OCI-LY1 (cell line): ENCODE data around the gene CTRL.
"Not testable (repeated sequence)": the region's sequence is repeated elsewhere in the genome, so short reads cannot be mapped to it uniquely, and the experiment has no call there.

Experiments
- CTCF ChIP-seq: fragments of 200-600 bp; sonication (generic), shearing (Covaris generic); IDR thresholded peaks from 2 replicates; pipeline ENCODE4 v1.5.1; 2017; ENCODE audit warnings: mild to moderate bottlenecking, antibody characterized with exemption, low read length, moderate library complexity, mixed read lengths
- EZH2 ChIP-seq: fragments of 200-600 bp; sonication (generic), shearing (Covaris generic); IDR thresholded peaks from 2 replicates; pipeline ENCODE4 v1.8.0; 2017; ENCODE audit warnings: borderline replicate concordance, mixed run types, mild to moderate bottlenecking, antibody characterized with exemption, low read length, moderate library complexity, mixed read lengths

DNA sequence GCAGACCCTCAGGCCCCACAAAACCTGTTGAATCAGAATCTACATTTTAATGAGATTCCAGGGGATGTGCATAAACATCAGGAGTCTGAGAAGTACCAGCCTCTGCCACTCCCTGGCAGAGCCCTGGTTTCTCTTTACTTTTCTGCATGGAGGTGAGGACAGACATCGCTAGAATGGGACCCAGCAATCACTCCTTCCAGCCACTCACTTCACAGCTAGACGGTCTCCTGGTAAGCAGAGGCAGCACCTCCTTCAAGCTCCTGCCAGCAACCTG lies 16.2 kb downstream of the CTRL start:
- not testable (repeated sequence) for TF ChIP-seq CTCF, EZH2
